A673 (cell line): ENCODE results near the gene PITX1. TPM values are rescaled to one million over a fixed set of nuclear protein-coding genes. Genes with fewer than 3 reads are reported as not detected.

Source experiments
- BruUV-seq: library from RNA; stranded (reverse); fragments of 400-500 nt; replicated peaks from 2 replicates; lab custom pipeline; 2021; lab: Mats Ljungman, UMichigan
- CTCF ChIA-PET: fragments of 300-600 bp; sonication (Branson Sonifier 250); formaldehyde crosslinking; loops from one replicate; lab custom pipeline; 2022; ENCODE audit warnings: antibody characterized with exemption; lab: Charles Lee
- POLR2A ChIA-PET: fragments of 300-600 bp; sonication (Branson Sonifier 250); formaldehyde crosslinking; loops from one replicate; lab custom pipeline; 2022; ENCODE audit warnings: antibody characterized with exemption; ENCODE audit not compliant: low non-redundant PET; lab: Charles Lee
- DNase-seq: peaks from one replicate; pipeline ENCODE4 v3.0.0-alpha.2; 2015; ENCODE audit warnings: low spot score
- H3K27ac ChIP-seq: fragments of 200-600 bp; sonication (generic); 2 replicates; pipeline ENCODE4 v1.5.1; 2016; ENCODE audit warnings: mixed run types, low read depth, mild to moderate bottlenecking, mixed read lengths, antibody characterized with exemption, low read length; ENCODE audit not compliant: poor library complexity, severe bottlenecking
- H3K27me3 ChIP-seq: fragments of 200-600 bp; sonication (generic); replicated peaks from 2 replicates; pipeline ENCODE4 v1.6.1; 2017; ENCODE audit warnings: mixed run types, low read depth, mild to moderate bottlenecking, mixed read lengths, antibody characterized with exemption, low read length; ENCODE audit not compliant: insufficient read depth, poor library complexity
- H3K36me3 ChIP-seq: fragments of 200-600 bp; sonication (generic); 2 replicates; pipeline ENCODE4 v1.6.1; 2016; ENCODE audit warnings: mixed run types, mild to moderate bottlenecking, mixed read lengths, antibody characterized with exemption, low read length; ENCODE audit not compliant: insufficient read depth, poor library complexity, severe bottlenecking
- H3K4me1 ChIP-seq: fragments of 200-600 bp; sonication (generic); 2 replicates; pipeline ENCODE4 v1.6.1; 2017; ENCODE audit warnings: mixed run types, mild to moderate bottlenecking, mixed read lengths, antibody characterized with exemption, low read length; ENCODE audit not compliant: insufficient read depth, poor library complexity, severe bottlenecking
- H3K4me3 ChIP-seq: fragments of 200-600 bp; sonication (generic); 2 replicates; pipeline ENCODE4 v1.5.1; 2016; ENCODE audit warnings: low read depth, mixed run types, mild to moderate bottlenecking, mixed read lengths, low read length; ENCODE audit not compliant: poor library complexity, severe bottlenecking
- H3K9me3 ChIP-seq: fragments of 200-600 bp; sonication (generic); 2 replicates; pipeline ENCODE4 v1.6.1; 2016; ENCODE audit warnings: mixed run types, low read depth, mild to moderate bottlenecking, mixed read lengths, antibody characterized with exemption, low read length; ENCODE audit not compliant: poor library complexity, severe bottlenecking
- EZH2 ChIP-seq: fragments of 200-600 bp; sonication (generic); IDR thresholded peaks from 2 replicates; pipeline ENCODE4 v1.6.1; 2017; ENCODE audit warnings: borderline replicate concordance, low read depth, mild to moderate bottlenecking, mixed read lengths, antibody characterized with exemption, low read length; ENCODE audit not compliant: poor library complexity, severe bottlenecking
- intact Hi-C: fragments of 100-400 bp; cut with micrococcal nuclease; formaldehyde crosslinking; loops from one replicate; pipeline ENCODE4 v1.10.0; 2022; ENCODE audit not compliant: unreplicated experiment
- total RNA-seq: library from RNA; stranded (reverse); gene quantifications from 2 replicates; pipeline ENCODE4 v1.2.3, GENCODE V29; 2021
- TF ChIP-seq, protein P1 (sequence below): fragments of 300-800, 200-600 bp; sonication (generic); conservative IDR thresholded peaks from 2 replicates; pipeline ENCODE4 v1.5.1; 2017; ENCODE audit warnings: low read depth, mild to moderate bottlenecking, antibody characterized with exemption, low read length, moderate library complexity, mixed read lengths

Gene PITX1
- total RNA-seq, 1 experiment from 2014 or later = 2.0 TPM

- DNase-seq = no peak
- Histone ChIP-seq H3K9me3 (no peaks in the 10 kb centered on the region), H3K27me3 (peaks cover 30% of the 10 kb centered on the region), H3K27ac (no peak overlapping the region), H3K4me1 (no peaks in the 10 kb centered on the region), H3K36me3 (no peaks in the 10 kb centered on the region), H3K4me3 (no peak overlapping the region)
- ChIA-PET POLR2A (no interaction called here), CTCF (no interaction called here)
- no TSS peak for BruUV-seq
- no peak for TF ChIP-seq EZH2
- TF ChIP-seq, protein P1, sequence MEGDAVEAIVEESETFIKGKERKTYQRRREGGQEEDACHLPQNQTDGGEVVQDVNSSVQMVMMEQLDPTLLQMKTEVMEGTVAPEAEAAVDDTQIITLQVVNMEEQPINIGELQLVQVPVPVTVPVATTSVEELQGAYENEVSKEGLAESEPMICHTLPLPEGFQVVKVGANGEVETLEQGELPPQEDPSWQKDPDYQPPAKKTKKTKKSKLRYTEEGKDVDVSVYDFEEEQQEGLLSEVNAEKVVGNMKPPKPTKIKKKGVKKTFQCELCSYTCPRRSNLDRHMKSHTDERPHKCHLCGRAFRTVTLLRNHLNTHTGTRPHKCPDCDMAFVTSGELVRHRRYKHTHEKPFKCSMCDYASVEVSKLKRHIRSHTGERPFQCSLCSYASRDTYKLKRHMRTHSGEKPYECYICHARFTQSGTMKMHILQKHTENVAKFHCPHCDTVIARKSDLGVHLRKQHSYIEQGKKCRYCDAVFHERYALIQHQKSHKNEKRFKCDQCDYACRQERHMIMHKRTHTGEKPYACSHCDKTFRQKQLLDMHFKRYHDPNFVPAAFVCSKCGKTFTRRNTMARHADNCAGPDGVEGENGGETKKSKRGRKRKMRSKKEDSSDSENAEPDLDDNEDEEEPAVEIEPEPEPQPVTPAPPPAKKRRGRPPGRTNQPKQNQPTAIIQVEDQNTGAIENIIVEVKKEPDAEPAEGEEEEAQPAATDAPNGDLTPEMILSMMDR = no peak
- intact Hi-C loops = no loop called here
These were observed 7.3 kb downstream of the PITX1 start for GRCh38 chr5:135026645-135027265.

DNA sequence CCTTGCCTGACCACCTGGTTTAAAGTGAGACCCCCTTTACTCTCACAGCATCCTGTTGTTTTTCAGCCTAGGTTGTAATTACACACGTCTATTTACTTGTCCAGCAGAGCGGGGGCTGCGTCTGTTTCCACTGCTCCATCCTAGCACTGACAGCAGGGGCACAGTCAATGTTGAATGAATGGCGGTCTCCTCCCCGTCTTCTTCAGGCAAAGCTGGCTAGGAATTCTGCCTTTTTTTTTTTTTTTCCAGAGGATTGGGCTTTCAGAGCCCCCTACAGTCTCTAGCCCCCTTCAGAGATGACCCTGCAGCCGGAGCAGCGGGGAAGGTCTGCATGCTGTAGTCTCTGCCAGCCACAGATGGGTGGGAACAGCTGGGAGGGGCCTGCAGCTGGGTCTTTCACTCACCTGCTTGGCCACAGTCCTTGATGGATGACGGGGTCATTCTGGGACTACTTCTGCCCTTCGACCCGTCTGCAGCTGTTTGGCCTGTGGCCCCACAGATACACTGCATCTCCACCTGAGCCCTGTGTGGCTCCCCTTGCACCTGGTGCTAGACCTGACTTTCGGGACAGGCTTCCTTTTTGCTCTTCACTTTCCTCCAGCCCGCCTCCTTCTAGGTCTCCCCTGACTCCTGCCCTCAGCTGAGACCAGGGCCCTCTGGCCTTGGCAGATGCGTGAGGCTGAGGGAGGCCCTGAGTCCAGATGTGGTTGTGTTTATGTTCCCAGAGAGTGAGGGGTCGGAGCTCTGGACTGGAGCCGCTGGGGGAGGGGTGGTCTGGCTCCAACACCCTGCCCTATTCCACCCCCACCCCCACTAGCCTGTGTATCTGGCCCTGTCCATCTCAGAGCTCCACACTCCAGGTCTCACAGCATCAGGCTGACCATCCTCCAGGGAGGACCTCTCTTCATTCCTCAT lies 8.0 kb downstream of the PITX1 start:
- Histone ChIP-seq H3K9me3 (no peaks in the 10 kb centered on the region), H3K4me3 (no peak overlapping the region), H3K27ac (no peak overlapping the region), H3K27me3 (peaks cover 24% of the 10 kb centered on the region), H3K4me1 (no peaks in the 10 kb centered on the region), H3K36me3 (no peaks in the 10 kb centered on the region)
- ChIA-PET CTCF (no interaction called here), POLR2A (no interaction called here)
- intact Hi-C loops = no loop called here
- no TSS peak for BruUV-seq
- TF ChIP-seq EZH2 = no peak
- TF ChIP-seq, protein P1 = no peak
- no peak for DNase-seq

GRCh38 chr5:135024956-135025729 lies 8.9 kb downstream of the PITX1 start:
- no peak for TF ChIP-seq EZH2
- TF ChIP-seq, protein P1 = no peak
- POLR2A ChIA-PET = no interaction called here

More at GRCh38 chr5:135024956-135025729, 8.9 kb downstream of the PITX1 start:
- no peak overlapping the region for H3K4me3 ChIP-seq
- H3K36me3 ChIP-seq = no peaks in the 10 kb centered on the region
- H3K27ac ChIP-seq = no peak overlapping the region
- BruUV-seq = no TSS peak
- intact Hi-C loops = no loop called here
- H3K9me3 ChIP-seq = no peaks in the 10 kb centered on the region
- no peak for DNase-seq
- peaks cover 15% of the 10 kb centered on the region for H3K27me3 ChIP-seq
- H3K4me1 ChIP-seq = no peaks in the 10 kb centered on the region
- CTCF ChIA-PET = no interaction called here
